KOPT-K1 (cell line): ENCODE results near the gene ZNF433.

Source experiments
- H3K27ac ChIP-seq: fragments of 200-600 bp; sonication (generic); 2 replicates; pipeline ENCODE4 v1.5.1; 2016; ENCODE audit warnings: antibody characterized with exemption, mild to moderate bottlenecking, low read depth, low read length; ENCODE audit not compliant: poor library complexity, severe bottlenecking
- H3K36me3 ChIP-seq: fragments of 200-600 bp; sonication (generic); 2 replicates; pipeline ENCODE4 v1.5.1; 2017; ENCODE audit warnings: antibody characterized with exemption, mild to moderate bottlenecking, low read length, moderate library complexity; ENCODE audit not compliant: insufficient read depth
- H3K9me3 ChIP-seq: fragments of 200-600 bp; sonication (generic); 2 replicates; pipeline ENCODE4 v1.5.1; 2017; ENCODE audit warnings: antibody characterized with exemption, low read length, mild to moderate bottlenecking; ENCODE audit not compliant: insufficient read depth, poor library complexity, severe bottlenecking

ZNF433 gene

DNA sequence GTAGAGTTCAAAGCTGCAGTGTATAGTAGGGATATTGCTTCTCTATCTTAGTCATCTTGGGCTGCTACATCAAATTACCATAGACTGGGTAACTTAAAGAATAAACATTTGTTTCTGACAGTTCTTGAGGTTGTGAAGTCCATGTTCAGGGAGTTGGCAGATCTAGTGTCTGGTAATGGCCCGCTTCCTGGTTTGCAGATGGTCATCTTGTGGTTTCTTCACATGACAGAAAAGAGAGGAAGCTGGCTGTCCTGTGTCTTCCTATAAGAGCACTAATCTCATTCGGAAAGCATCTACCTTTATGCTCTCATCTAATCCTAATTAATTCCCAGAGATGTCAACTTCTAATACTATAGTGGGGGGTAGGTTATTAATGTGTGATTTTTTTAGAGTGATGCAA is 64.4 kb downstream of the ZNF433 start:
- H3K27ac ChIP-seq: no peak overlapping the region
- H3K36me3 ChIP-seq: no peaks in the 10 kb centered on the region
- H3K9me3 ChIP-seq: peaks cover 10% of the 10 kb centered on the region

DNA sequence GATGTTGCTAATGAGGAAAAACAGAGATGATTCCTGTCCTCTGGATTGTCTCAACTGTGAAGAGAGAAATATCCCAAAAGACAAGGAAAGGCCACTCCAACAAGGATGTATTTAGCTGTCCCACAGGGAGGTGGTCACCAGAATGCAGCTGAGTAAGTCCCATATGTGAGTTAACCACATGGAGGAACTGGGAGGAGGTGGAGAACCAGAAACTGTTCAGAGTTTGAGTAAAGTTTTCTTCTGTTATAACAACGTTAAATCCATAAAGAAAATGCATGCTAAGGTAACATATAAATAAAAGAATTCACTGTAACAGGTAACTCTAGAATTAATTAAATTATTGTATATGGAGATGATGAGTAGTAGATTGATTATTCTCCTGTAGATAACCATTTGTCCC is 65.3 kb downstream of the ZNF433 start:
- Histone ChIP-seq H3K9me3 (peaks cover 4% of the 10 kb centered on the region), H3K27ac (no peak overlapping the region), H3K36me3 (no peaks in the 10 kb centered on the region)

DNA sequence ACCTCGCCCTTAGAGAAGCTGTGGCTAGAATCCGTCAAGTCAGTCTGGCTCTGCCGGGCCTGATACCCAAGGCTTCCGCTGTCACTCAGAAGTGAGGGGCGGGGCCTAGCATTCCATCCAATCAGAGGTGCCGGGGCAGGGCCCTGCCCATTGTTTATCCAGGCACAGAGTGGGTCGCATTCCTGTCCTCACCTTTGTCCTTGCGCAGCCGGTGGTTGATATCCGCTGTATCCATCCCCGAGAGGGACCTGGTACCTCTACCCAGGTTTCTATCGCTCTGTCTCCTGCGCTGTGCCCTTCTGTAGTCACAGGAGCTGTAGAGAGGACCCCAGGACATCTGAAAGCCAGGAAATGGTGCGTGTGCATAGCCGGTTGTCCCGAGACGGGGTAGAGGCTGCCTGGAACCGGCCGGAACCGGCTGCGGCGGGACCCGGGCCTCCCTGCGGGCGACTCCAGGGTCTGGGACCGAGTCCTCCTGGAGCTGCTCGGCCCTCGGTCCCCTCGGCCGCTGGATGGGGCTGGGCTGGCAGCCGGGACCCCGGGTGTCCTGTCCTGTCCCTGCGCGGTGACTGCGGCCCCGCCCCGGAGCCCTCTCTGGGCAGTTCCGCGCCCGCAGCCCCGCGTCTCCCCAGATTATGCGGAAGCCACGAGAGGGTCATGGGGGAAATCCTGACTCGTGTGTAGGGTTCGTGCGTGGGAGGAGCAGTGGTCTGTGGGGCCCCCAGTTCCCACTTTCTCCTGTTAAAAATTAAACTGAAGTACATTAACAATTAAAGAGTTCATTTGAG is 70.4 kb downstream of the ZNF433 start, which contains the start of gene ZNF763:
Gene ZNF763, plus strand, starts transcription at position 183 of the 788 bp plus-strand sequence. Its CDS starts 169 bp downstream, at position 352.
- H3K9me3 ChIP-seq: no peaks in the 10 kb centered on the region
- no peaks in the 10 kb centered on the region for H3K36me3 ChIP-seq
- peak within 1 kb of the TSS; percentile 68 for H3K27ac ChIP-seq
